ENCODE data around the gene ATG14. TPM values are rescaled to one million over a fixed set of nuclear protein-coding genes. Genes with fewer than 3 reads are reported as not detected.
A peak's percentile ranks its signal among the peaks of the same experiment; 100 is the strongest.

The ATG14 gene
- total and polyA plus RNA-seq, 2 of the 13 experiments (the other 11 are each of a cell fraction or from before 2014, with no cell fraction given) = 7.2 to 9.1 TPM

DNA sequence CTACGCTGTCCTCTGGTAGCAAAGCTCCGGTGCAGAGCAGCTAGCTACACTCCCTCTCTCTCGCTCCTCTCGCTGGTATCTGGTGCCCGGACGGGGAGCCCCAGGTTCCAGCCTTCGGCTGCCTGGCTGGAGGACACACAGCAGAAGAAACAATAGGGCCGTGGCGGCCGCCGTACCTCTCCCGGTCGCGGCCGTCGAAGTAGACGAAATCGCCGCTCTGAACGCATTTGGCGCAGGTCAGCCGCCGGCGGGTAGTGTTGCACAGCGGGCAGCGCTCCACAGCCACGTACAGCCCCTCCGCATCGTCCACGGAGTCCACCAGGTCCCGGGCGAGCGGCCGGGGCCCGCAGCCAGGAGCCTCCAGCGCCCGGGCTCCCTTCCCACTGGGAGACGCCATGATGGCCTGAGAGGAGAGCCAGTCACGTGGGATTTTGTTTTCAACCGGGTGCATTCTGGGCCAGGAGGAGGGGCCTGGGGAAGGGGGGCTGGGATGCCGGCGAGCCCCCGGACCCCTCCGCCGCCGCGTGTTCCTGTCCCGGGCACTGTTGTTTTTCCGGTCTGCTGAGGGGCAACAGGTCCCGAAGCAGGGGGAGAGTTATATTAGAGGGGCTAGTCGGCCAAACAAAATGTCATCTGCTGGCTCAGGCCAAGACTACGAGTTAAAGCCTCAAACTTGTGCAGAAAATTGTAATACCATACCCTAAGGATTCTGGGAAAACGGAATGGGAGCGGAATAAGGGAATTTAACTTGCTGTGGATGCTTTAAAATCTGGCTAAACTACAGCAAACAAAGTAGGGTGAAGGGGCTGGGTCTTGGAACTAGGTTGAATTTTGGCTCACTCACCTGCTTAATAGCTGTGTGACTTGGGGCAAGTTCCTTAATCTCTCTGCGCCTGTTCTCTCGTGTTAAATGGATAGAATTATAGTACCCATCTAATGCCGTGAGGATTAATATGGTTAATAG, at the start of gene ATG14 (continued):
- TF ChIP-seq, protein P1, sequence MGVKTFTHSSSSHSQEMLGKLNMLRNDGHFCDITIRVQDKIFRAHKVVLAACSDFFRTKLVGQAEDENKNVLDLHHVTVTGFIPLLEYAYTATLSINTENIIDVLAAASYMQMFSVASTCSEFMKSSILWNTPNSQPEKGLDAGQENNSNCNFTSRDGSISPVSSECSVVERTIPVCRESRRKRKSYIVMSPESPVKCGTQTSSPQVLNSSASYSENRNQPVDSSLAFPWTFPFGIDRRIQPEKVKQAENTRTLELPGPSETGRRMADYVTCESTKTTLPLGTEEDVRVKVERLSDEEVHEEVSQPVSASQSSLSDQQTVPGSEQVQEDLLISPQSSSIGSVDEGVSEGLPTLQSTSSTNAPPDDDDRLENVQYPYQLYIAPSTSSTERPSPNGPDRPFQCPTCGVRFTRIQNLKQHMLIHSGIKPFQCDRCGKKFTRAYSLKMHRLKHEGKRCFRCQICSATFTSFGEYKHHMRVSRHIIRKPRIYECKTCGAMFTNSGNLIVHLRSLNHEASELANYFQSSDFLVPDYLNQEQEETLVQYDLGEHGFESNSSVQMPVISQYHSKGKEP (CRISPR knock-in tag; IDR thresholded peaks at IDR 0.05) = no peak
- no peak for TF ChIP-seq ZNF550 (CRISPR knock-in tag; IDR thresholded peaks at IDR 0.05; ENCODE audit: borderline replicate concordance)
- peak; percentile 67; the same call in 1 of the 2 replicates for TF ChIP-seq HOXA5 (CRISPR knock-in tag; IDR thresholded peaks at IDR 0.05)
- TF ChIP-seq ZNF616 (CRISPR knock-in tag; IDR thresholded peaks at IDR 0.05; ENCODE audit: low read depth) = 0 out of 2 replicates have a peak, but pooled peaks have one; percentile 44
- TF ChIP-seq, protein P2, sequence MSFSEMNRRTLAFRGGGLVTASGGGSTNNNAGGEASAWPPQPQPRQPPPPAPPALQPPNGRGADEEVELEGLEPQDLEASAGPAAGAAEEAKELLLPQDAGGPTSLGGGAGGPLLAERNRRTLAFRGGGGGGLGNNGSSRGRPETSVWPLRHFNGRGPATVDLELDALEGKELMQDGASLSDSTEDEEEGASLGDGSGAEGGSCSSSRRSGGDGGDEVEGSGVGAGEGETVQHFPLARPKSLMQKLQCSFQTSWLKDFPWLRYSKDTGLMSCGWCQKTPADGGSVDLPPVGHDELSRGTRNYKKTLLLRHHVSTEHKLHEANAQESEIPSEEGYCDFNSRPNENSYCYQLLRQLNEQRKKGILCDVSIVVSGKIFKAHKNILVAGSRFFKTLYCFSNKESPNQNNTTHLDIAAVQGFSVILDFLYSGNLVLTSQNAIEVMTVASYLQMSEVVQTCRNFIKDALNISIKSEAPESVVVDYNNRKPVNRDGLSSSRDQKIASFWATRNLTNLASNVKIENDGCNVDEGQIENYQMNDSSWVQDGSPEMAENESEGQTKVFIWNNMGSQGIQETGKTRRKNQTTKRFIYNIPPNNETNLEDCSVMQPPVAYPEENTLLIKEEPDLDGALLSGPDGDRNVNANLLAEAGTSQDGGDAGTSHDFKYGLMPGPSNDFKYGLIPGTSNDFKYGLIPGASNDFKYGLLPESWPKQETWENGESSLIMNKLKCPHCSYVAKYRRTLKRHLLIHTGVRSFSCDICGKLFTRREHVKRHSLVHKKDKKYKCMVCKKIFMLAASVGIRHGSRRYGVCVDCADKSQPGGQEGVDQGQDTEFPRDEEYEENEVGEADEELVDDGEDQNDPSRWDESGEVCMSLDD (CRISPR knock-in tag; IDR thresholded peaks at IDR 0.05; ENCODE audit: borderline replicate concordance) = 0 out of 2 replicates have a peak, but pooled peaks have one; percentile 34
- TF ChIP-seq NKX3-1 (CRISPR knock-in tag; IDR thresholded peaks at IDR 0.05) = no peak
- TF ChIP-seq ZFP62 (CRISPR knock-in tag; IDR thresholded peaks at IDR 0.05) = no peak
- TF ChIP-seq ZNF317 (CRISPR knock-in tag; IDR thresholded peaks at IDR 0.05) = peak; percentile 68
- TF ChIP-seq ELF4 (CRISPR knock-in tag; IDR thresholded peaks at IDR 0.05; ENCODE audit: borderline replicate concordance) = no peak
- TF ChIP-seq ETV6 (CRISPR knock-in tag; conservative IDR thresholded peaks at IDR 0.05) = no peak
- no peak for TF ChIP-seq ATRX (CRISPR knock-in tag; IDR thresholded peaks at IDR 0.05; ENCODE audit: borderline replicate concordance)
- TF ChIP-seq PLRG1 (conservative IDR thresholded peaks at IDR 0.05) = no peak
- no peak for TF ChIP-seq MED8 (CRISPR knock-in tag; IDR thresholded peaks at IDR 0.05; ENCODE audit: insufficient replicate concordance)
- TF ChIP-seq BHLHE40 (IDR thresholded peaks at IDR 0.05; ENCODE audit: low read length) = peak; percentile 48
- TF ChIP-seq KDM4B (CRISPR knock-in tag; IDR thresholded peaks at IDR 0.05) = peak; percentile 74; the same call in 1 of the 2 replicates
- no peak for TF ChIP-seq ZNF790 (CRISPR knock-in tag; IDR thresholded peaks at IDR 0.05; ENCODE audit: borderline replicate concordance)
- TF ChIP-seq, protein P3, sequence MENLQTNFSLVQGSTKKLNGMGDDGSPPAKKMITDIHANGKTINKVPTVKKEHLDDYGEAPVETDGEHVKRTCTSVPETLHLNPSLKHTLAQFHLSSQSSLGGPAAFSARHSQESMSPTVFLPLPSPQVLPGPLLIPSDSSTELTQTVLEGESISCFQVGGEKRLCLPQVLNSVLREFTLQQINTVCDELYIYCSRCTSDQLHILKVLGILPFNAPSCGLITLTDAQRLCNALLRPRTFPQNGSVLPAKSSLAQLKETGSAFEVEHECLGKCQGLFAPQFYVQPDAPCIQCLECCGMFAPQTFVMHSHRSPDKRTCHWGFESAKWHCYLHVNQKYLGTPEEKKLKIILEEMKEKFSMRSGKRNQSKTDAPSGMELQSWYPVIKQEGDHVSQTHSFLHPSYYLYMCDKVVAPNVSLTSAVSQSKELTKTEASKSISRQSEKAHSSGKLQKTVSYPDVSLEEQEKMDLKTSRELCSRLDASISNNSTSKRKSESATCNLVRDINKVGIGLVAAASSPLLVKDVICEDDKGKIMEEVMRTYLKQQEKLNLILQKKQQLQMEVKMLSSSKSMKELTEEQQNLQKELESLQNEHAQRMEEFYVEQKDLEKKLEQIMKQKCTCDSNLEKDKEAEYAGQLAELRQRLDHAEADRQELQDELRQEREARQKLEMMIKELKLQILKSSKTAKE (CRISPR knock-in tag; IDR thresholded peaks at IDR 0.05; ENCODE audit: borderline replicate concordance) = no peak
- TF ChIP-seq, protein P4, sequence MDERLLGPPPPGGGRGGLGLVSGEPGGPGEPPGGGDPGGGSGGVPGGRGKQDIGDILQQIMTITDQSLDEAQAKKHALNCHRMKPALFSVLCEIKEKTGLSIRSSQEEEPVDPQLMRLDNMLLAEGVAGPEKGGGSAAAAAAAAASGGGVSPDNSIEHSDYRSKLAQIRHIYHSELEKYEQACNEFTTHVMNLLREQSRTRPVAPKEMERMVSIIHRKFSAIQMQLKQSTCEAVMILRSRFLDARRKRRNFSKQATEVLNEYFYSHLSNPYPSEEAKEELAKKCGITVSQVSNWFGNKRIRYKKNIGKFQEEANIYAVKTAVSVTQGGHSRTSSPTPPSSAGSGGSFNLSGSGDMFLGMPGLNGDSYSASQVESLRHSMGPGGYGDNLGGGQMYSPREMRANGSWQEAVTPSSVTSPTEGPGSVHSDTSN (CRISPR knock-in tag; IDR thresholded peaks at IDR 0.05) = no peak
- peak; percentile 50; the same call in 1 of the 2 replicates for TF ChIP-seq ZBTB20 (CRISPR knock-in tag; IDR thresholded peaks at IDR 0.05; ENCODE audit: borderline replicate concordance, low read depth)
- TF ChIP-seq ZNF720 (CRISPR knock-in tag; IDR thresholded peaks at IDR 0.05) = no peak
- TF ChIP-seq ZNF430 (CRISPR knock-in tag; IDR thresholded peaks at IDR 0.05) = peak; percentile 57; the same call in 1 of the 2 replicates
- no peak for TF ChIP-seq PHF21A (CRISPR knock-in tag; IDR thresholded peaks at IDR 0.05)

Data from HepG2 (cell line).